ENCODE results near the gene CD84.
"Not testable (repeated sequence)": the region's sequence is repeated elsewhere in the genome, so short reads cannot be mapped to it uniquely, and the experiment has no call there.

Gene CD84, protein sequence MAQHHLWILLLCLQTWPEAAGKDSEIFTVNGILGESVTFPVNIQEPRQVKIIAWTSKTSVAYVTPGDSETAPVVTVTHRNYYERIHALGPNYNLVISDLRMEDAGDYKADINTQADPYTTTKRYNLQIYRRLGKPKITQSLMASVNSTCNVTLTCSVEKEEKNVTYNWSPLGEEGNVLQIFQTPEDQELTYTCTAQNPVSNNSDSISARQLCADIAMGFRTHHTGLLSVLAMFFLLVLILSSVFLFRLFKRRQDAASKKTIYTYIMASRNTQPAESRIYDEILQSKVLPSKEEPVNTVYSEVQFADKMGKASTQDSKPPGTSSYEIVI

DNA sequence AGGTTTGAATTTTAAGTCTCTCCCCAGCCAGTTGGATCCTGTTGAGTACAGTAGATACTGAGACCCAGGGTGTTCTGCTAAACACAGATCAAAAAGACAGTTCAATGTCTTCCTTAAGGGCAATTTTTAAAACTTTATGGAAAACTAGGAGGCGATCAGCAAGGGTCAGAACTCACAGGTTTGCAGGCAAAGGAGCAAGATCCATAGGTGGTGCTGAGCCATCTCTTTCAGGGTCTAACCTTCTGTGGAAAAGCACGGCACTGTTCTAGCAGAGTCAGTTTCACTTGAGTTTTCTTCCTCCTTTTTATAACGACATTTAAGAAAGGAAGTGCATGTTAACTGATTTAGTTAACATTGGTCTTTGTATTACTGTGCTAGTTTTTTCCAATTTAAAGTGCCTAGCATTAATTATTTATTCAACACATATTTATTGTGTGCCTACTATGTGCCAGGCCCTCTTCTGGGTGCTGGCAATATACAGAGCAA, at the start of gene CD84:
CD84 (minus strand) TSS at position 281 of the 486 bp plus-strand sequence; CDS start at position 222, 59 bp downstream.
- TF ChIP-seq, protein P1, sequence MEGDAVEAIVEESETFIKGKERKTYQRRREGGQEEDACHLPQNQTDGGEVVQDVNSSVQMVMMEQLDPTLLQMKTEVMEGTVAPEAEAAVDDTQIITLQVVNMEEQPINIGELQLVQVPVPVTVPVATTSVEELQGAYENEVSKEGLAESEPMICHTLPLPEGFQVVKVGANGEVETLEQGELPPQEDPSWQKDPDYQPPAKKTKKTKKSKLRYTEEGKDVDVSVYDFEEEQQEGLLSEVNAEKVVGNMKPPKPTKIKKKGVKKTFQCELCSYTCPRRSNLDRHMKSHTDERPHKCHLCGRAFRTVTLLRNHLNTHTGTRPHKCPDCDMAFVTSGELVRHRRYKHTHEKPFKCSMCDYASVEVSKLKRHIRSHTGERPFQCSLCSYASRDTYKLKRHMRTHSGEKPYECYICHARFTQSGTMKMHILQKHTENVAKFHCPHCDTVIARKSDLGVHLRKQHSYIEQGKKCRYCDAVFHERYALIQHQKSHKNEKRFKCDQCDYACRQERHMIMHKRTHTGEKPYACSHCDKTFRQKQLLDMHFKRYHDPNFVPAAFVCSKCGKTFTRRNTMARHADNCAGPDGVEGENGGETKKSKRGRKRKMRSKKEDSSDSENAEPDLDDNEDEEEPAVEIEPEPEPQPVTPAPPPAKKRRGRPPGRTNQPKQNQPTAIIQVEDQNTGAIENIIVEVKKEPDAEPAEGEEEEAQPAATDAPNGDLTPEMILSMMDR (IDR thresholded peaks at IDR 0.05; ENCODE audit: unreplicated experiment in 3 of 3): no peak
- H3K4me3 Mint-ChIP-seq: no peak within 1 kb of the TSS
- H3K27me3 Mint-ChIP-seq (ENCODE audit: low read depth): peaks cover 6% of the 10 kb centered on the region
- H3K9me3 Mint-ChIP-seq: peaks cover 8% of the 10 kb centered on the region
- no peak within 1 kb of the TSS for H3K27ac Mint-ChIP-seq
- no peaks in the 10 kb centered on the region for H3K4me1 Mint-ChIP-seq
- no peaks in the 10 kb centered on the region for H3K36me3 Mint-ChIP-seq (ENCODE audit: low read depth)

GRCh38 chr1:160628799-160629263, 49.5 kb upstream of the CD84 start:
- TF ChIP-seq, protein P1 (IDR thresholded peaks at IDR 0.05; ENCODE audit: unreplicated experiment in 3 of 3): no peak
- Mint-ChIP-seq H3K9me3 (no peaks in the 10 kb centered on the region), H3K4me1 (peaks cover 13% of the 10 kb centered on the region), H3K27me3 (ENCODE audit: low read depth) (no peaks in the 10 kb centered on the region), H3K4me3 (no peak overlapping the region), H3K36me3 (ENCODE audit: low read depth) (no peaks in the 10 kb centered on the region), H3K27ac (no peak overlapping the region)

DNA sequence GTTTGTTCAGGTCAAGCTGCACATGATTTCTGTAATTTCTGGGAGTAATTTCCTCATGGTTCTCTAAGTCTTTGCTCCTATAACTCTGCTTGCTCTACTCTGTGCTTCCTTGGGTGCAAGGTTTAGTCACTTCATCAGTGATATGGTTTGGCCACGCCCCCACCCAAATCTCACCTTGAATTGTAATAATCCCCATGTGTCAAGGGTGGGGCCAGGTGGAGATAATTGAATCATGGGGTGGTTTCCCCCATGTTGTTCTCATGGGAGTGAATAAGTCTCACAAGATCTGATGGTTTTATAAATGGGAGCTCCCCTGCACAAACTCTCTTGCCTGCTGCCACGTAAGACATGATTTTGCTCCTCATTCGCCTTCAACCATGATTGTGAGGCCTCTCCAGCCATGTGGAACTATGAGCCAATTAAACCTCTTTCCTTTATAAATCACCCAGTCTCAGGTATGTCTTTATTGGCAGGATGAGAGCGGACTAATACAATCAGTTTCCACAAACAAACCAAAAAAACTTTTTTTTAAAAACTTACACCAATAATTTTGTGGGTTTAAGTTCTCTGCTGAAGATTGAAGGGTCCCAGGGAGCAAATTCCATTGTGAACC, 48.5 kb upstream of the CD84 start:
- H3K9me3 Mint-ChIP-seq; H3K36me3 Mint-ChIP-seq (ENCODE audit: low read depth); H3K4me3 Mint-ChIP-seq; H3K27ac Mint-ChIP-seq; H3K27me3 Mint-ChIP-seq (ENCODE audit: low read depth): not testable (repeated sequence)
- H3K4me1 Mint-ChIP-seq: peaks cover 13% of the 10 kb centered on the region

DNA sequence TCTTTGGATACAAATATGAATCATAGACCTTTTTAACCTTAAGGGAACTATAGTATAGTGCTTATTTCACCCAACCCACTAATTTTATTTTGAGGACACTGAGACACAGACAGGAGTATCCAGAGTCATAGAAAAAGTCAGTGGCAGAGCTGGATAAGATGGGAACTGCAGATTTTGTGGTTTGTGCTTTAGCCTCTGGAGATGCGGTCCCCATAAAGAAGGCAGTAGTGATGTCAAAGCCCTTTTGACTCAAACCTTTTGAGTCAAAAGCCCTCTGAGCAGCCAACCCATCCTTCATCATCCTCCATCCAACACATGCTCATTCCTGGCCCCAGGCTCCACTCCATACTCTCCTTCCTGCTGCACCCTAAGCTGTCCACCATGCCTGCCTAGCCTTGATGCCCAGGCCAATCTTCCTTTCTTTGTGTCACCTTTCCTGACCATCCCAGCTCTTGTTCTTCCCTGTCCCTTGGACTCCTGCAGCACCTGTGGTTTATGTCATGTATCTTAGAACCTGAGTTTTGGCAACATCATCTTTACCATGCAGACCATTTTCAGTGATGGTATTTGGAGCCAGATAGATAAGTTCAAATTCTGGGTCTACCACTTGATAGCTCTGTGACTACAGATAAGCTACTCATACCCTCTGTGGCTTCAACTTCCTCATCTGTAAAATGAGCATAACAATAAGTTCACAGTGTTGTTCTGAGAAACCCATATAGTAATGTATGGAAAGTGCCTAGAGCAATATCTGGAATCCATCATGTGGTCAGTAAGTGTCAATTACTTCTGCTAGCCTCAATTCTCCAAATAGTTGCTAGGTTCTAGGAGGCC, 47.4 kb upstream of the CD84 start:
- TF ChIP-seq, protein P1 (IDR thresholded peaks at IDR 0.05; ENCODE audit: unreplicated experiment in 3 of 3): no peak
- Mint-ChIP-seq H3K27ac (no peak overlapping the region), H3K36me3 (ENCODE audit: low read depth) (no peaks in the 10 kb centered on the region), H3K27me3 (ENCODE audit: low read depth) (no peaks in the 10 kb centered on the region), H3K4me3 (no peak overlapping the region), H3K9me3 (no peaks in the 10 kb centered on the region), H3K4me1 (peaks cover 13% of the 10 kb centered on the region)

DNA sequence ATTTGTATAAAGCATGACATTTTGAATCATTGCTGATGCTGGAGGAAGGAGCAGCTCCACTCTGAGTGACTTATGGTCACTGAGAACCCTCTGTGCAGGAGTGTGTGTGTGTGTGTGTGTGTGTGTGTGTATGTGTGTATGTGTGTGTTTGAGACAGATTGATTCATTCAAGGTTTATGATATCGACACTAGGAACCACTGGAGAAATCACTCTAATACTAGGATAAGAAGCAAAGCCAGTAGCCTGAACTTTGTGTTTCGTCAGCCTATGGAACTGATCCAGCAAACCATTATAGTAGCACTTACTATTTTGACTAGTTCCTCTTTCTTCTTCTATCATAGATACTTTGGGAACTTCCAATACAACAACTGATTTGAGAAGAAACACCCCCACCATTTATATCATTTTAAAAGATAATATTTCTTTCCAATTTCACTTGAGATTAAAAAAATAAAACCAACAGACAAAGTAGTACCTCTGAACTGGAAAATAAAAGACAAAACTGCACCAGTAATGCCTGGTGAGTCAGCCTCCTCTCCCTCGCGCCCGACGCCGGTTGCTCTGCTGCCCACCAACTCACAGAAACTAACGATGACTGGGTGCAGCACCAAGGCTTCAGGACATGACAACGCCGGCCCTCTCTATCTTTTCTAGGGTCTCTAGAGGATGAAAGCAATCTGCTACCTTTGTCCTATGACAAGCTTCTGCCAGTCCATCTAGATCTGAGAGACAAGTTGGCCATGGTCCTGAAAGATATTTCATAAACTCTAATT, 46.6 kb upstream of the CD84 start:
- Mint-ChIP-seq H3K9me3 (no peaks in the 10 kb centered on the region), H3K36me3 (ENCODE audit: low read depth) (no peaks in the 10 kb centered on the region), H3K4me3 (no peak overlapping the region), H3K27me3 (ENCODE audit: low read depth) (no peaks in the 10 kb centered on the region), H3K4me1 (peaks cover 10% of the 10 kb centered on the region), H3K27ac (no peak overlapping the region)
- TF ChIP-seq, protein P1 (IDR thresholded peaks at IDR 0.05; ENCODE audit: unreplicated experiment in 3 of 3): no peak
